Activated CD4-positive, CD25-positive, alpha-beta regulatory T cell (primary cell): ENCODE data around the gene ABCC9.

Experiments
- DNase-seq, 4 experiments: peaks; one replicate each; lab custom pipeline; 2025; lab: John Stamatoyannopoulos, UW

The ABCC9 gene

GRCh38 chr12:21774358-21775132 lies 166.7 kb downstream of the ABCC9 start, which contains the start of gene KCNJ8:
Gene KCNJ8 (minus strand): TSS chr12:21774706. CDS start chr12:21773616, 1,090 bp downstream.
- DNase-seq, result no peak

- no peak for DNase-seq
Measured at GRCh38 chr12:21773806-21774205, 167.4 kb downstream of the ABCC9 start.

- no peak for DNase-seq
Measured at GRCh38 chr12:21773263-21773741, 167.9 kb downstream of the ABCC9 start.

GRCh38 chr12:21771311-21771710 lies 169.9 kb downstream of the ABCC9 start:
- DNase-seq, result no peak

- no peak for DNase-seq
Measured at GRCh38 chr12:21769307-21769706, 171.9 kb downstream of the ABCC9 start.

GRCh38 chr12:21766403-21766802 lies 174.8 kb downstream of the ABCC9 start:
- no peak for DNase-seq

DNA sequence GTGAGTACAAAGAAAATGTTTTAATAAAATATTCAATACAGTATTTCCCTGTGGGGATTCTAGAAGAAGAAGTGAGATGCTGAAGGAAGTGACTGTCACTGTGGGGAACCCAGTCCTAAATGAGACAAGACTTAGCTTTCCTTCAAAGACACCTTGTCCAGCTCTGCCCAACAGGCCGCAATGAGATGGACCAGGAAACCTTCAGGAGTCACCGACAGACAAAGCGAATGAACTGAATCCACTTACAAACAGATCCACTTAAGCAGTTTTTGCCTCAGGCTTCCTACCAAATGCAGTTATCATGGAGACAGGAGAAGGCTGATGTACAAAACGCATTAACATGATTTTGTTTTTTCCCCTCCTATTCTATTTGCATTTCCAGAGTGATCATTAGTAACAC lies 176.3 kb downstream of the ABCC9 start:
- DNase-seq, result no peak

- DNase-seq, result no peak
Measured at GRCh38 chr12:21764065-21764464, 177.2 kb downstream of the ABCC9 start.

DNA sequence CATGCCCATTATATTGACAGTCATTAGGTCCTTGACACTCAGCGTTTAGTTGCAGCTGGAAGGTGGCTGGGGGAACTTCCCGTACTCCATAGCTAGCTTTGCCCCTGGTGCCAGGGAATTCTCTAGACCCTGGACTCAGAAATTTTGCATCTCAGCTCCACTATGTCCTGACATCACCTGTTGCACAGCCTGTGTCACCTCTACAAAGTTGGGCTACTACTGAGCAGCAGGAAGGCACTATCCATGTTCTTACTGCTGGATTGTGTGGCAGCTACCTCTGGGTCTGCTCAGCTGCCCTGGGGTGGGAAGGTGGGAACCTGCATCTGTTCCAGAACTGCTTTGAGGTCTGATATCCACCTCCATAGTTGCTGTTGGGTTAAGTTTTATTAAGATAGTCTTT lies 177.7 kb downstream of the ABCC9 start:
- DNase-seq, result no peak

DNA sequence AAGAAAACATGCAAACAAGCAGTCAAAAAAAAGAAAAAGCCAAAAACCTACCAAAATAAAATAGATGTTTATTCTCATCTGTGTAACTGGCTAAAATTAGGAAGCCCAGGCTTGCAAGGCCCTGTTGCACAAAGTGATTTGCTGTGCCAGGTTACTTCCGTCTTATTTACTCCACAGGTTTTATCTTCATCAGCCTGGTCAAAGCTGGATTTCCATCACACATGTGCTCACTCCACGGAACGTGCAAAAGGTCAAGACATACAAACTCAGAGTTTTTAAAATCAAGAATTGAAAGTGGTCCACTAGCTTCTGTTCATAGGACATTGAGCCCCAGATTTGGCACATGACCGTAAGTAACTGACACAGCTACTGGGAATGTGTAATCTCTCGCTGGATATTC lies 181.5 kb downstream of the ABCC9 start:
- DNase-seq, result no peak

GRCh38 chr12:21757735-21758134 lies 183.5 kb downstream of the ABCC9 start:
- no peak for DNase-seq

DNA sequence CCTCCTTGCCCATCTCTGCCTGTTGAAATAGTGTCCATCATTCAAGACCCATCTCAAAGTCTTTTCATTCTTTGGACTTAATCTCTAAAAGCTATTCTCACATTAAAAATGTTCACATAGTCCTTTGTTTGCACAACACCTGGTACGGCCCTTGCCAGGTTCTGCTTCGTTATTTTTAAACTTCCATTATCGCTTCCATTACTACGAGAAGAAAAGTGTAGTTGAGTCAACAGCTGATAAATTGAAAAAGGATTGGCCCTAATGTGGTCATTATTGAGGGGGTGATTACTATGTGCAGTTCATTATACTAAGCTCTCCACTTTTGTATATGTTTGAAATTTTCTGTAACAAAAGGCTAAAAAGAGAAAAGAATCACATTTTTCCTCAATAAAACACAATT lies 184.5 kb downstream of the ABCC9 start:
- no peak for DNase-seq

DNA sequence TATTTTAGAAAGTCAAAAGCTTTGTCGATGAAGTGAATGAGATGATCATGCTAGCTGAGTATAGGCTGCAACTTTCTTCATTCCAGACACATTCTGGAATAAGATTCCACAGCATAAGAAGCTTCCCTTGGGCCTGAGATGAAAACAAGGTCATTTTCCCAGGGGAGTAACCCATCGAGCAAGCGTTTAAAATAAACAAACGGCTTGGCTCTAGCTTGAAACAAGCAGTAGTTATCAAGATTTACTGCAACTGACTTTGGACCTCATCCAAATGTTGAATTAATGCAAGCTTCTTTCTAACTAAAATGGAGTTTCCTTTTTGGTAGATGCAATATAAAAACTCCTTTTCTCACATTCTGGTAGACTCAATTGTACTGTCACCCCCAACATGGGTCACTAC lies 189.7 kb downstream of the ABCC9 start:
- no peak for DNase-seq
